ENCODE measurements around the gene ABI3BP. TPM values are rescaled to one million over a fixed set of nuclear protein-coding genes. Genes with fewer than 3 reads are reported as not detected.

The ABI3BP gene
- total RNA-seq, 1 donor from 2014 or later: not detected

DNA sequence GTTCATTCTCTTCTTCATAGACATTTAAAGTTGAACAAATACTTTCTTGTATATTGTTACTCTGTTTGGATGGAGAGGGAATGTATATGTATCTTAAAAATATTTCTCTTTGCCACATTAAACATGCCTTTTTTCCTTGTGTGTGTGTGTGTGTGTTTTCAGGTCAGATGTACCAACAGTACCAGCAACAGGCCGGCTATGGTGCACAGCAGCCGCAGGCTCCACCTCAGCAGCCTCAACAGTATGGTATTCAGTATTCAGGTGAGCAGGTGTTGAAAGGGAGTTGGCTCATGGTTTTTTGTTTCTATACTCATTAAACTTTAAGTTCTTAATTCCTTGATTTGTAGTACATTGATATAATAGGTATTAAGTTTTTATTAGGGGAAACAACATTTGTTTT, 248.6 kb downstream of the ABI3BP start:
- intact Hi-C loops (cut with micrococcal nuclease): no loop called here

DNA sequence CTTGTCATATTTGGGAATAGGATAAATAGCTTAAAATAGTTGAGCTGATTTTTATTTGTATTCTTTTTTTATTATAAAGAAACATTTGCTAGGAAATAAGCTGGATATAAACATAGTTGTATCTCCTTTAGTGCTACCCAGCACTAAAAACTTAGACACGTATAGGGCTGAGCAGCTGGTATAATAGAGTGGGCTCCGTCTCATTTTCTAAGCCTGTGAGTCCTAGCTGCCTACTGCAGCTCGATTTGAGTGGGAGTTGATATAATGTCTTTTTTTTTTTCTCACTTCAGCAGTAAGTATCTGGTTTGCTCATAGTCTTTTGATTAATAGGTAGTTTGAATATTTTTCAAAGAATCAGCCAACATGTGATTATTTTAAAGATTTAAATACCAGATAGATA, 249.7 kb downstream of the ABI3BP start:
- intact Hi-C loops (cut with micrococcal nuclease): no loop called here

- intact Hi-C loops (cut with micrococcal nuclease): no loop called here
These were observed 253.0 kb downstream of the ABI3BP start for GRCh38 chr3:100740207-100740606.

GRCh38 chr3:100737334-100737733, 255.9 kb downstream of the ABI3BP start:
- intact Hi-C loops (cut with micrococcal nuclease): loop anchor here (1.0 to 10.0 kb wide), 5 partner anchors 59 to 927 kb away; no protein-coding TSS in a partner anchor

DNA sequence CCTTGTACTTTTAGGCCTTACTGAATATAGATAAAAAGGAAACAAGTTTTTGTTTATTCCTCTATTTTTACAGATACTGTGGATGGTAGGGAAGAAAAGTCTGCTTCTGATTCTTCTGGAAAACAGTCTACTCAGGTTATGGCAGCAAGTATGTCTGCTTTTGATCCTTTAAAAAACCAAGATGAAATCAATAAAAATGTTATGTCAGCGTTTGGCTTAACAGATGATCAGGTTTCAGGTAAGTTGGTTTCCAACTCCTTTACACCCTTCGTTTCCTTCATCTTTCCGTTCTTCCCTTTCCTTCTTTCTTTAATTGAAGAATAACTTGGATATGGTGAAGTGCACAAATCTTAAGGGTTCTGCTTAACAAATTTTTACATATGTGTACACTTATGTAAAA, 260.8 kb downstream of the ABI3BP start:
- intact Hi-C loops (cut with micrococcal nuclease): loop anchor here (10.0 kb wide), 1 partner anchor 932 kb away; no protein-coding TSS in a partner anchor

DNA sequence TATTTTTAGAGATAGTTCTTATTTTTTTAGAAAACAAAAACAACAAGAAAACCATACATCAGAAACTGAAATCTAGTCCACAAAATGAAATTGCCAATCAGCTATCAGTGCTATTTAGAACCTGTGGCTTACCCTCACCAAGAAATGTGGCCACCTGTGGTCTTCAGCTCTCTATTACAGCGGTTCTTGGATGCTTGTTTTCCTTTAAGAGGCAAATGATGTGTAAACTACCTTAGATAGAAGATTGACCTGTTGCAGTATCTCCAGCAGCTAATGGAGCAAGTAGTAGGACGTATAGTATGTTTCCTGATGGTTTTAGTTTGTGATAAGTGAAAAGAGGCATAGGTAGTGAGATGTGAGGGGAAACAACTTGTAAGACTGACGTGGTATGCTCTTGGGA, 262.7 kb downstream of the ABI3BP start:
- intact Hi-C loops (cut with micrococcal nuclease): loop anchor here (10.0 kb wide), 1 partner anchor 934 kb away; no protein-coding TSS in a partner anchor

- intact Hi-C loops (cut with micrococcal nuclease): no loop called here
These were observed 266.5 kb downstream of the ABI3BP start for GRCh38 chr3:100726706-100727105.

DNA sequence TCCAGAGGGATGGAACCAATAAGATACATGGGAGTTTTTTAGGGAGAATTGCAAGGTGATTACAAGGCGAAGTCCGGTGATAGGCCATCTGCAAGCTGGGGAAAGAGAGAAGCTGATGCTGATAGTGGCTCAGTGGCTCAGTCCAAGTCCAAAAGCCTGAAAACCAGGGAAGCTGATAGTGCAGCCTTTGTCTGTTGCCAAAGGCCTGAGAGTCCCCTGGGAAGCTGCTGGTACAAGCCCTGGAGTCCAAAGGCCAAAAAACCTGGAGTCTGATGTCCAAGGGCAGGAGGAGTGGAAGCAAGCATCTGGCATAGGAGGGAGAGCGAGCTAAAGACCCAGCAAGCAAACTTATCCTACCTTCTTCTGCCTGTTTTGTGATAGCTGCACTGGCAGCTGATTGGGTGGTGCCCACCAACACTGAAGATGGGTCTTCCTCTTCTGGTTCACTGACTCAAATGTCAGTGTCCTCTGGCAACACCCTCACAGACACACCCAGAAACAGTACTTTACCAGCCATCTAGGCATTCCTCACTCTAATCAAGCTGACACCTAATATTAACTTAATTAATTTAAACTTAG, 267.2 kb downstream of the ABI3BP start:
- intact Hi-C loops (cut with micrococcal nuclease): no loop called here

- intact Hi-C loops (cut with micrococcal nuclease): no loop called here
These were observed 272.8 kb downstream of the ABI3BP start for GRCh38 chr3:100720426-100720825.

DNA sequence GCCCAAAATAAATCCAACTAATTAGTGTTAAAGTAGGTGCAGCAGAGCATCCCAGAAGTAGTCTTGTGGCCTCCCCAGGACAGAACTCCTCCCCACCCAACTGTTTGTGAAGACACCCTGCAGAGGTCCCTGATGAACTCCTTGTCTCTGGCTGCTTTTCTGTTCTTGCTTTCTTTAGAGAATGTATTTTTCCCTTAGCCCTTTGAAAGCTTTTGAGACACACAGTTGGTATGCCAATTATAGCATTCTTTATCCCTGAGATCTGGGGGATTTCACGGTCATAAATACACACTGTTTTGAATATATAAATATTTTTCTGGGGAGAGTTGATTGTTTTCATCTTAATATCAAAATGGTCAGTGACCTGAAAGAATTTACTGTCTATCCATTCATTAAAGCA, 274.1 kb downstream of the ABI3BP start:
- intact Hi-C loops (cut with micrococcal nuclease): no loop called here

DNA sequence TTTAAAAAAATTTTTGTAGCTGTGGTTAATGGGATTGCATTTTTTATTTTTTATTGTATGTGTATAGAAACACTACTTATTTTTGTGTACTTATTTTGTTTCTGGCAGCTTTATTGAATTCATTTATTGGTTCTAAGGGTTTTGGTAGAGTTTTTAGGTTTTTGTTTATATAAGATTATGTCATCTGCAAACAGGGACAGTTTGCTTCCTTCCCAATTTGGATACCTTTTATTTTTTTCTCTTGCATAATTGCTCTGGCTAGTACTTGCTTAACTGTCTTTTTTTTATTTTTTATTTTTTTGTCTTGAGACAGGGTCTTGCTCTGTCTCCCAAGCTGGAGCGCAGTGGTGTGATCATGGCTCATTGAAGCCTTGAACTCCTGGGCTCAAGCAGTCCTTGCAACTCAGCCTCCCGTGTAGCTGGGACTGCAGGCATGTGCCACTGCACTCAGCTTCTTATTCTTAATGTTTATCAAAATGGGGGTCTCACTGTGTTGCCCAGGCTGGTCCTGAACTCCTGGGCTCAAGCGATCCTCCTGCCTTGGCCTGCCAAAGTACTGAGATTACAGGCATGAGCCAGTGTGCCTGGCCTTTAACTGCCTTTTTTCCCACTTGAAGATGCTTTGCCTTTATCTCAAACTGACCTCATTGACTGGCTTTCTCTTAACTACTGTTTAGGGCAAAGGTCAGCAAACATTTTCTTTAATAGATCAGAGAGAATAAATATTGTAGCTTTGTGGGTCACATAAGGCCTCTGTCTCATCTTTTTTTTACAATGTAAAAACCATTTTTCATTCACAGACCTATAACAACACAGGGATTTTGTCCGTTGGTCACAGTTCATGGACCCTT, 275.4 kb downstream of the ABI3BP start:
- intact Hi-C loops (cut with micrococcal nuclease): no loop called here

DNA sequence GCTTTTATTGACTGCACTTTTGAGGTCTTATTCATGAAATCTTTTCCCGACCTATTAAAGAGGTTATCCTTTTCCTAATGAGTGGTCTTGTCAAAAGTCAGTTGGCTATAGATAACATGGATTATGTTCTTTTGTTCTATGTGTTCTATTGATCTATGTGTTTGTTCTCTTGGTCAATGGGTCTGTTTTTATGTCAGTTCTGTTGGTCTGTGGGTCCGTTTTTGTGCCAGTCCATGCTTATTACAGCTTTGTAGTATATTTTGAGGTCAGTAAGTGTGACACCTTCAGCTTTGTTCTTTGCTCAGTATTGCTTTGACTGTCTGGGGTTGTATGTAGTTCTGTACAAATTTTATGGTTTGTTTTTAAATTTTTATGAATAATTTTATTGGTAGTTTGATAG, 276.2 kb downstream of the ABI3BP start:
- intact Hi-C loops (cut with micrococcal nuclease): no loop called here

DNA sequence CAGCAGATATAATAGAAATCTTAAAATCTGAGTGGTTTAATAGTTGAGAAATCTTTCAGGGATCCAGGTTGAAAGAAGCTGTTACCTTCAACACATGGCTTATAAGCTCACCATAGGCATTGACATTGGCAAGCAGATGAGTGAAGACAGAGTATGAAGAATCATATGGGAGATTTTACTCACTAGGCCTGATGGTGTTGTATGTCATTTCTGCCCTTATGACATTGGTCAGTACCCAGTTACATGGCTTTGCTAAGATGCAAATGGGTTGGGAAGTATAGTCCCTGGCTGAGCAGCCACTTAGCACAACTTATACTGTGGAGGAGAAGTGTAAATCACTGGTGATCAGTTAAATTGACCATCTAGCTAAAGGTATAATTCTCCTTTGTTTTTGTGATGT, 278.0 kb downstream of the ABI3BP start:
- intact Hi-C loops (cut with micrococcal nuclease): no loop called here

DNA sequence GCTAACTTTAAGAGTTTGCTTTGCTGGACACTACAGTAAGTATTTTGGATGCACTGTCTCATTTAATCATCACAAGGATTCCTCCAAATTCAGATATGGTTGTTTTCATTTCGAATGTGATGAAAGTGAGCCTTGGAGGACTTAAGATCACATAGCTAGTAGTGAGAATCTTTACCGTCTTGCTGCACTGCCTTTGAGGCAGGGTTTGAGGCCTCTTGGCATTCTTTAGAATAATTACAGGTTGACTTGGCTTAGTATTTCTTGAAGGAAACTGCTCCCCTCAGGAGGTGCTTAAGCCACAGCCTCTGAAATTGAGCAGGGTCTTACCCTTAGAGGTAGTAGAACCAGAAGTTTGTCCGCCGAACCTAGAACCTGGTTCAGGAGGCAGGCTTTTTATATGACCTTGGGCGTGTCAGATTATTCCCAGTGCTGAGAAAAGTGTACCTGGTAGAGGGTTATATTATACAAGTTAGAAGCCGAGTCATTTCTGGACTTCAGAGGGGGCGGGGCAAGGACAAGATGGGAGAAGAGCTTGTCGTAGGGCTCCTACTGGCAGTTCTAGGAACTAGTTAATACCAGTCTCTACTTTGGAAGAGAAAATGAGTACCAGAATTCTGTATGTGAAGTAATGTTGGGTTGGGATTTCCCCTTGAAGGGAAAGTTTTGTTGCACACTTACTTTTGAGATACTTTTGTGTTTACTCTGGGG, 282.8 kb downstream of the ABI3BP start:
- intact Hi-C loops (cut with micrococcal nuclease): loop anchor here (1.0 to 5.0 kb wide), 10 partner anchors 59 to 878 kb away; partner anchors contain the start of gene NIT2

DNA sequence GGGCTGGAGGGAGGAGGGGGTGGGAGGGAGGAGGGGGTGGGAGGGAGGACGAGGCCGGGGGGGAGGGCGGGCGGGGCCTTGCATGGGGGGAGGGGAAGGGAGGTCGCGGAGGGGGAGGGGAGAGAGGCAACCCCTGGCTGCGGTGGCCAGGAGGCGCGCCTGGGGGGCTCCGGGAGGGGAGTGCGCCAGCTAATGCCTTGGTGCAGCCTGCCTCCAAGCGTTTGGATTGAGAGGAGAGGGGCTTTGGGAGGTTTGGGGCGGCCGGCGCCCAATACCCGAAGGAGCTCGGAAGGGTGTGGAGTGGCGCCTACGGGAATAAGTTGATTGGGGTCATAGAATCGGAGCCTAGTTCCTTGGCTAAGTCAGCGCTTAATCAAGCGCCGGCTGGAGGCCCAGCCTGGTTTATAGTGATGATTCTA, 283.4 kb downstream of the ABI3BP start:
- intact Hi-C loops (cut with micrococcal nuclease): loop anchor here (1.0 to 5.0 kb wide), 22 partner anchors 45 to 1809 kb away; partner anchors contain the start of genes CEP97, CMSS1, DCBLD2 and LNP1

DNA sequence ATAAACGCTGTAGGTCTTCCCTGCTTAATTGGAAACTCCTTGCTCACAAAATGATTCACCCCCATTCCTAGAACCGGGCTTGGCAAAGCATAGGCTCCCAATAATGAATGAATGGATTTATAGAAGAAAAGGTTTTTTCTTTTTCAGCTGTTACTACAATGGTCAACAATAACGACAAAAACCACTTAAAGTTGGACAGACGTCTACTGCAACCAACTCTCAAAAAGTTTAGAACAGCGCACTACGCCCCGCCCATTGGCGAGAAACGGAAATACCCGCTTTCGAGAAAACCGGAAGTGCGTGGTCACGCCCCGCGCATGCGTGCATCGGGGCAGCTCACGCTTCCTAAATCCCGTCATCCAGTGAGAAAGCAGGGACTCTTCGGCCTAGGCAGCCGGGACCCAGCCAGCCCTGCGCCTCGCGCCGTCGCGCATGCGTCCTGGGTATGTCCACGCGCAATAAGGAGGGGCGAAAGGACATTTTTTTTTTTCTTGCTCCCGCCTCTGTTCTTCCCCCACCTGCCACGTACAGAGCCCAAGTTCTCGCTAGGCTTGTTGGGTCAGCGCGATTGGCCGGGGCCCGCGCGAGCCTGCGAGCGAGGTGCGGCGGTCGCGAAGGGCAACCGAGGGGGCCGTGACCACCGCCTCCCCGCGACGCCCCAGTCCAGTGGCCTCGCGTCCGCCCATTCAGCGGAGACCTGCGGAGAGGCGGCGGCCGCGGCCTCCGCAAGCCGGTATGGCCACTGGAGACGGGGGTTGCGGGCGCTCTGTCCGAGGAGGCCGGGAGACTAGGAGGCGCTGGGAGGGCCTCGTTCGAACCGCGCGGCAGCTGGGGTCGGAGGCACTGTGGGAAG, 284.0 kb downstream of the ABI3BP start, which contains the start of gene TFG:
Gene TFG (plus strand): TSS at position 506 of the 853 bp plus-strand sequence. CDS start 4,192 bp downstream, outside the sequence.
- intact Hi-C loops (cut with micrococcal nuclease): loop anchor here (1.0 to 5.0 kb wide), 12 partner anchors 44 to 1808 kb away; partner anchors contain the start of genes CEP97, CMSS1, DCBLD2 and LNP1

- intact Hi-C loops (cut with micrococcal nuclease): loop anchor here (2.0 to 5.0 kb wide), 2 partner anchors 216 to 684 kb away; partner anchors contain the start of gene TMEM45A
These were observed 284.6 kb downstream of the ABI3BP start for GRCh38 chr3:100708644-100708988.

- intact Hi-C loops (cut with micrococcal nuclease): loop anchor here (5.0 kb wide), 1 partner anchor 686 kb away; no protein-coding TSS in a partner anchor
These were observed 286.9 kb downstream of the ABI3BP start for GRCh38 chr3:100706365-100706764.

- intact Hi-C loops (cut with micrococcal nuclease): no loop called here
These were observed 289.4 kb downstream of the ABI3BP start for GRCh38 chr3:100703865-100704264.

GRCh38 chr3:100702980-100703345, 290.3 kb downstream of the ABI3BP start:
- intact Hi-C loops (cut with micrococcal nuclease): no loop called here

All from T-helper 1 cell treated with Interleukin-12 subunit alpha and Interleukin-12 subunit beta and Interleukin-4 antibody, amounts not matched to agents 30 ng/mL and 1 ng/mL, for 36 hours (primary cell).